IMR-90 (cell line): Measurements from ENCODE around the gene PSAPL1. TPM values are rescaled to one million over a fixed set of nuclear protein-coding genes. Genes with fewer than 3 reads are reported as not detected.

Experiments
- ATAC-seq: fragments of 200-7000 bp; cut with Tn5 transposase; 2 replicates; pipeline ENCODE4 v1.9.1; 2020; ENCODE audit warnings: low read depth, mild to moderate bottlenecking, moderate library complexity
- BruUV-seq: library from RNA; stranded (reverse); fragments of 400-500 nt; replicated peaks from 2 replicates; lab custom pipeline; 2021; lab: Mats Ljungman, UMichigan
- CTCF ChIA-PET: fragments of 300-600 bp; formaldehyde crosslinking; extraction: SDS; loops from one replicate; lab custom pipeline; 2021; ENCODE audit warnings: antibody characterized with exemption; lab: Yijun Ruan, JAX
- POLR2A ChIA-PET: fragments of 300-600 bp; sonication (Branson Sonifier 250); formaldehyde crosslinking; loops from one replicate; lab custom pipeline; 2022; ENCODE audit warnings: antibody characterized with exemption; ENCODE audit not compliant: unreplicated experiment; lab: Charles Lee
- DNase-seq: peaks from one replicate; pipeline ENCODE4 v3.0.0; 2013
- H2AFZ ChIP-seq: replicated peaks from 2 replicates; pipeline ENCODE3; 2013; ENCODE audit warnings: low read length, mild to moderate bottlenecking; ENCODE audit not compliant: poor library complexity
- H2AK5ac ChIP-seq: 2 replicates; pipeline ENCODE4 v1.6.1; 2013; ENCODE audit warnings: low read depth, low read length, inconsistent platforms
- H2AK9ac ChIP-seq: replicated peaks from 2 replicates; pipeline ENCODE3; 2013; ENCODE audit warnings: mild to moderate bottlenecking, low read depth, low read length, moderate library complexity; ENCODE audit not compliant: poor library complexity
- H2BK120ac ChIP-seq: 2 replicates; pipeline ENCODE4 v1.6.1; 2013; ENCODE audit warnings: low read depth, low read length, inconsistent platforms
- H2BK15ac ChIP-seq: 3 replicates; pipeline ENCODE4 v1.6.1; 2013; ENCODE audit warnings: low read depth, low read length, inconsistent platforms
- H2BK20ac ChIP-seq: 2 replicates; pipeline ENCODE4 v1.6.1; 2013; ENCODE audit warnings: low read depth, mild to moderate bottlenecking, inconsistent platforms, low read length, moderate library complexity
- H2BK5ac ChIP-seq: 2 replicates; pipeline ENCODE4 v1.6.1; 2013; ENCODE audit warnings: mild to moderate bottlenecking, low read depth, low read length, inconsistent platforms; ENCODE audit not compliant: poor library complexity, severe bottlenecking
- H3K14ac ChIP-seq: replicated peaks from 2 replicates; pipeline ENCODE4 v1.6.1; 2013; ENCODE audit warnings: low read depth, low read length, inconsistent platforms
- H3K18ac ChIP-seq: 2 replicates; pipeline ENCODE4 v1.6.1; 2013; ENCODE audit warnings: low read depth, low read length, control low read depth
- H3K23ac ChIP-seq: 2 replicates; pipeline ENCODE4 v1.6.1; 2013; ENCODE audit warnings: low read depth, low read length, inconsistent platforms
- H3K27ac ChIP-seq: 2 replicates; pipeline ENCODE4 v1.5.1; 2013; ENCODE audit warnings: mild to moderate bottlenecking, control low read depth, low read length; ENCODE audit not compliant: insufficient read depth
- H3K27me3 ChIP-seq: 2 replicates; pipeline ENCODE4 v1.6.1; 2013; ENCODE audit warnings: low read length; ENCODE audit not compliant: control insufficient read depth, insufficient read depth
- H3K36me3 ChIP-seq: 2 replicates; pipeline ENCODE4 v1.6.1; 2013; ENCODE audit warnings: low read length, mixed read lengths; ENCODE audit not compliant: control insufficient read depth, insufficient read depth
- H3K4ac ChIP-seq: 2 replicates; pipeline ENCODE4 v1.6.1; 2013; ENCODE audit warnings: low read depth, low read length, inconsistent platforms
- H3K4me1 ChIP-seq: 2 replicates; pipeline ENCODE4 v1.6.1; 2013; ENCODE audit warnings: low read length, mixed read lengths; ENCODE audit not compliant: control insufficient read depth, insufficient read depth
- H3K4me2 ChIP-seq: 2 replicates; pipeline ENCODE4 v1.6.1; 2013; ENCODE audit warnings: low read depth, mild to moderate bottlenecking, control low read depth, low read length, moderate library complexity
- H3K4me3 ChIP-seq: 2 replicates; pipeline ENCODE4 v1.5.1; 2013; ENCODE audit warnings: low read depth, mild to moderate bottlenecking, control low read depth, low read length, moderate library complexity; ENCODE audit not compliant: insufficient read depth
- H3K56ac ChIP-seq: 2 replicates; pipeline ENCODE4 v1.6.1; 2013; ENCODE audit warnings: low read length, inconsistent platforms; ENCODE audit not compliant: insufficient read depth; ENCODE audit errors: extremely low read depth
- H3K79me1 ChIP-seq, 2 experiments: 2 replicates each; pipeline ENCODE4 v1.6.1; 2013; ENCODE audit warnings: low read length in 2 of 2, inconsistent platforms in 1 of 2, low read depth in 1 of 2
- H3K9ac ChIP-seq: 2 replicates; pipeline ENCODE4 v1.6.1; 2013; ENCODE audit warnings: low read depth, low read length, control low read depth
- H3K9me1 ChIP-seq: 2 replicates; pipeline ENCODE4 v1.6.1; 2013; ENCODE audit warnings: low read length, inconsistent platforms; ENCODE audit not compliant: insufficient read depth
- H3K9me3 ChIP-seq: 2 replicates; pipeline ENCODE4 v1.6.1; 2013; ENCODE audit warnings: low read length; ENCODE audit not compliant: control insufficient read depth, insufficient read depth
- H4K20me1 ChIP-seq: 2 replicates; pipeline ENCODE4 v1.6.1; 2013; ENCODE audit warnings: low read length, inconsistent platforms; ENCODE audit not compliant: insufficient read depth
- H4K5ac ChIP-seq: 2 replicates; pipeline ENCODE4 v1.6.1; 2013; ENCODE audit warnings: mild to moderate bottlenecking, low read depth, low read length, control low read depth
- H4K8ac ChIP-seq, 2 experiments: 2 replicates each; pipeline ENCODE4 v1.6.1; 2013; ENCODE audit warnings: low read depth in 2 of 2, low read length in 2 of 2, control low read depth in 1 of 2, inconsistent platforms in 1 of 2
- H4K91ac ChIP-seq: 2 replicates; pipeline ENCODE4 v1.6.1; 2013; ENCODE audit warnings: low read depth, low read length, inconsistent platforms; ENCODE audit not compliant: insufficient read depth
- BHLHE40 ChIP-seq: fragments of 150-350 bp; IDR thresholded peaks from 2 replicates; pipeline ENCODE4 v1.6.1; 2016; ENCODE audit warnings: mild to moderate bottlenecking, low read depth, low read length
- CEBPB ChIP-seq: IDR thresholded peaks from 2 replicates; pipeline ENCODE4 v1.6.1; 2012; ENCODE audit warnings: low read depth, low read length, improper control_type of control experiment
- CHD1 ChIP-seq: IDR thresholded peaks from 2 replicates; pipeline ENCODE4 v1.6.1; 2012; ENCODE audit warnings: low read depth, low read length, improper control_type of control experiment
- FOS ChIP-seq: fragments of 150-350 bp; IDR thresholded peaks from 2 replicates; pipeline ENCODE4 v1.6.1; 2016; ENCODE audit warnings: low read depth, low read length
- MAFK ChIP-seq: IDR thresholded peaks from 2 replicates; pipeline ENCODE4 v1.6.1; 2012; ENCODE audit warnings: low read depth, low read length, improper control_type of control experiment
- MAZ ChIP-seq: IDR thresholded peaks from 2 replicates; pipeline ENCODE4 v1.6.1; 2012; ENCODE audit warnings: low read depth, mild to moderate bottlenecking, low read length, improper control_type of control experiment, moderate library complexity, borderline replicate concordance
- MXI1 ChIP-seq: IDR thresholded peaks from 2 replicates; pipeline ENCODE4 v1.6.1; 2012; ENCODE audit warnings: low read depth, mild to moderate bottlenecking, low read length, moderate library complexity, borderline replicate concordance
- NFE2L2 ChIP-seq: fragments of 150-350 bp; IDR thresholded peaks from 2 replicates; pipeline ENCODE4 v1.6.1; 2016; ENCODE audit warnings: low read depth, mild to moderate bottlenecking, low read length
- POLR2A ChIP-seq: IDR thresholded peaks from 2 replicates; pipeline ENCODE4 v1.6.1; 2012; ENCODE audit warnings: mild to moderate bottlenecking, low read depth, low read length
- RAD21 ChIP-seq: IDR thresholded peaks from 2 replicates; pipeline ENCODE4 v1.6.1; 2012; ENCODE audit warnings: low read length, improper control_type of control experiment
- RCOR1 ChIP-seq: IDR thresholded peaks from 2 replicates; pipeline ENCODE4 v1.6.1; 2012; ENCODE audit warnings: mild to moderate bottlenecking, low read length, improper control_type of control experiment; ENCODE audit not compliant: insufficient replicate concordance
- RFX5 ChIP-seq: IDR thresholded peaks from 2 replicates; pipeline ENCODE4 v1.8.0; 2012; ENCODE audit warnings: low read depth, mild to moderate bottlenecking, low read length, moderate library complexity
- SMC3 ChIP-seq: fragments of 150-350 bp; IDR thresholded peaks from 2 replicates; pipeline ENCODE4 v1.6.1; 2016; ENCODE audit warnings: low read depth, mild to moderate bottlenecking, antibody characterized with exemption, low read length, moderate library complexity
- WGBS, 2 experiments: methylation state at CpG; one replicate each; pipeline versions ENCODE4 v1.1.5 to v1.1.7; 2013; ENCODE audit warnings: missing lambda C conversion rate in 2 of 2; ENCODE audit not compliant: insufficient read length in 1 of 2; ENCODE audit errors: extremely low coverage in 2 of 2; 5-methylcytosine and 5-hydroxymethylcytosine counted together
- dilution Hi-C: fragments of 300-500 bp; cut with HindIII; formaldehyde crosslinking; loops from one replicate; pipeline ENCODE4 v1.14.3; 2018; ENCODE audit warnings: low sequenced_read_pairs; ENCODE audit not compliant: unreplicated experiment
- in situ Hi-C: fragments of 300-500 bp; cut with MboI; formaldehyde crosslinking; loops from 3 replicates; pipeline ENCODE4 v1.14.3; 2019; ENCODE audit warnings: low sequenced_read_pairs, inconsistent platforms, mixed read lengths
- intact Hi-C: fragments of 100-400 bp; cut with micrococcal nuclease; formaldehyde crosslinking; loops from 2 replicates; pipeline ENCODE4 v1.10.0; 2022
- polyA plus RNA-seq, 3 experiments: library from polyadenylated mRNA; depleted of rRNA; stranded (reverse); fragments of >200 nt; gene quantifications; 2 replicates each; pipeline ENCODE4 v1.2.3, GENCODE V29; 2012; ENCODE audit warnings: low replicate concordance in 1 of 3
- total RNA-seq: library from RNA; depleted of rRNA; stranded (reverse); fragments of >200 nt; gene quantifications from 2 replicates; pipeline ENCODE4 v1.2.3, GENCODE V29; 2012
- TF ChIP-seq, protein P1 (sequence below): fragments of 150-350 bp; IDR thresholded peaks from 2 replicates; pipeline ENCODE4 v1.6.1; 2016; ENCODE audit warnings: low read depth, mild to moderate bottlenecking, low read length, moderate library complexity, borderline replicate concordance
- TF ChIP-seq, protein P2 (sequence below): fragments of 150-350 bp; IDR thresholded peaks from 2 replicates; pipeline ENCODE4 v1.6.1; 2017; ENCODE audit warnings: mild to moderate bottlenecking, antibody characterized with exemption, low read length, low read depth
- TF ChIP-seq, protein P3 (sequence below): conservative IDR thresholded peaks from 2 replicates; pipeline ENCODE4 v1.5.1; 2012; ENCODE audit warnings: mild to moderate bottlenecking, low read depth, low read length, improper control_type of control experiment

PSAPL1 gene
- total and polyA plus RNA-seq, 2 of the 4 experiments (the other 2 are of a cell fraction): not detected

DNA sequence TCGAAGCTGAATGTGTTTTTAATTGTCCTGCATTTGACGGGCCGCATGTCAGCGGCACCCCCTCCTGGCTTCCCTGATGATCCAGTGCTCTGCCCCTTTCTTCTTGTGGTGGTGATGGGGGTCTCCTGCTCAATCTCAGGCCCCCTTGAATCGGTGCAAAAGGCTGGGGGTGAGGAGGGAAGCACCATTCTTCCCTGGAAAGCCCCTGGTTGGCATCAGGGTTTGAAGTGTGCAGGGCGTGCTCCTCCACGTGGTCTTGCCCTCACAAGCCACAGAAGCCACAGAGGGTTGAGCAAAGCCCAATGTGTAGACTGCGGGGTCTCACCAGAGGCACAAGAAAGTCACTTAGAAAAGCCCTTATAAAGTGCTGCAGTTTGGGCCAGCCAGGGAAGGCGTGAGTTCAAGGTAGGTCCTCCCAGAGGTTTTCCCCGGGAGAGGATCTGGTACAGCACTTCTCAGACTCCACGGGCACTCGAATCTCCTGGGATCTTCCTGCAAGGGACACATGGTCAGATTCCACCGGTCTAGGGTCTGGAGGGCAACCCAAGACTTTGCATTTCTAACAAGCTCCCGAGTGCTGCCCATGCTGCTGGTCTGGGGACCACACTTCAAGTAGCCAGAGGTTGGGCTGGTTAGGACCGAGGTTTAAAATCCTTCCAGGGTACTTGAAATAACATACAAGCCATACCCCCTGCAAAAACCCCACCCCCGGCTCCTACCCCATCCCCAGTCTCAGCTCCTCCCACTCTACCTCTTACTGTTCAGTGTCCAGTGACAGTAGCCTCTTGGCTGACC, 35.1 kb downstream of the PSAPL1 start:
- WGBS, 2 experiments: 67% methylated on average over 5 of the region's 16 CpGs; no CpG with 5 or more reads in 1 of the 2 experiments

More for the DNA sequence above, 35.1 kb downstream of the PSAPL1 start:
- peaks cover 42% of the 10 kb centered on the region for H3K27me3 ChIP-seq
- no peak overlapping the region for H2BK5ac ChIP-seq
- H3K14ac ChIP-seq: no peak overlapping the region
- no peak overlapping the region for H2BK20ac ChIP-seq
- H2AK5ac ChIP-seq: no peak overlapping the region
- no peak overlapping the region for H2AK9ac ChIP-seq
- ATAC-seq (no peak), DNase-seq (no peak)
- H3K27ac ChIP-seq: no peak overlapping the region
- POLR2A ChIA-PET: no interaction called here
- TF ChIP-seq, protein P1, sequence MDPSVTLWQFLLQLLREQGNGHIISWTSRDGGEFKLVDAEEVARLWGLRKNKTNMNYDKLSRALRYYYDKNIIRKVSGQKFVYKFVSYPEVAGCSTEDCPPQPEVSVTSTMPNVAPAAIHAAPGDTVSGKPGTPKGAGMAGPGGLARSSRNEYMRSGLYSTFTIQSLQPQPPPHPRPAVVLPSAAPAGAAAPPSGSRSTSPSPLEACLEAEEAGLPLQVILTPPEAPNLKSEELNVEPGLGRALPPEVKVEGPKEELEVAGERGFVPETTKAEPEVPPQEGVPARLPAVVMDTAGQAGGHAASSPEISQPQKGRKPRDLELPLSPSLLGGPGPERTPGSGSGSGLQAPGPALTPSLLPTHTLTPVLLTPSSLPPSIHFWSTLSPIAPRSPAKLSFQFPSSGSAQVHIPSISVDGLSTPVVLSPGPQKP: no peak
- TF ChIP-seq FOS (no peak), NFE2L2 (no peak), MAFK (no peak), SMC3 (no peak), MAZ (no peak), RFX5 (no peak), MXI1 (no peak), CEBPB (no peak), CHD1 (no peak), BHLHE40 (no peak), RCOR1 (no peak), POLR2A (no peak), RAD21 (no peak)
- TF ChIP-seq, protein P2, sequence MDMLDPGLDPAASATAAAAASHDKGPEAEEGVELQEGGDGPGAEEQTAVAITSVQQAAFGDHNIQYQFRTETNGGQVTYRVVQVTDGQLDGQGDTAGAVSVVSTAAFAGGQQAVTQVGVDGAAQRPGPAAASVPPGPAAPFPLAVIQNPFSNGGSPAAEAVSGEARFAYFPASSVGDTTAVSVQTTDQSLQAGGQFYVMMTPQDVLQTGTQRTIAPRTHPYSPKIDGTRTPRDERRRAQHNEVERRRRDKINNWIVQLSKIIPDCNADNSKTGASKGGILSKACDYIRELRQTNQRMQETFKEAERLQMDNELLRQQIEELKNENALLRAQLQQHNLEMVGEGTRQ: no peak
- TF ChIP-seq, protein P3, sequence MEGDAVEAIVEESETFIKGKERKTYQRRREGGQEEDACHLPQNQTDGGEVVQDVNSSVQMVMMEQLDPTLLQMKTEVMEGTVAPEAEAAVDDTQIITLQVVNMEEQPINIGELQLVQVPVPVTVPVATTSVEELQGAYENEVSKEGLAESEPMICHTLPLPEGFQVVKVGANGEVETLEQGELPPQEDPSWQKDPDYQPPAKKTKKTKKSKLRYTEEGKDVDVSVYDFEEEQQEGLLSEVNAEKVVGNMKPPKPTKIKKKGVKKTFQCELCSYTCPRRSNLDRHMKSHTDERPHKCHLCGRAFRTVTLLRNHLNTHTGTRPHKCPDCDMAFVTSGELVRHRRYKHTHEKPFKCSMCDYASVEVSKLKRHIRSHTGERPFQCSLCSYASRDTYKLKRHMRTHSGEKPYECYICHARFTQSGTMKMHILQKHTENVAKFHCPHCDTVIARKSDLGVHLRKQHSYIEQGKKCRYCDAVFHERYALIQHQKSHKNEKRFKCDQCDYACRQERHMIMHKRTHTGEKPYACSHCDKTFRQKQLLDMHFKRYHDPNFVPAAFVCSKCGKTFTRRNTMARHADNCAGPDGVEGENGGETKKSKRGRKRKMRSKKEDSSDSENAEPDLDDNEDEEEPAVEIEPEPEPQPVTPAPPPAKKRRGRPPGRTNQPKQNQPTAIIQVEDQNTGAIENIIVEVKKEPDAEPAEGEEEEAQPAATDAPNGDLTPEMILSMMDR: no peak
- no peak overlapping the region for H2BK15ac ChIP-seq
- intact Hi-C loops: no loop called here
- no peak overlapping the region for H3K4ac ChIP-seq
- H3K36me3 ChIP-seq: no peaks in the 10 kb centered on the region
- H3K9me1 ChIP-seq: no peaks in the 10 kb centered on the region
- in situ Hi-C loops: no loop called here
- no peak overlapping the region for H3K56ac ChIP-seq
- H3K4me2 ChIP-seq: no peak overlapping the region
- H3K79me1 ChIP-seq: no peaks in the 10 kb centered on the region
- H3K4me1 ChIP-seq: no peaks in the 10 kb centered on the region
- no peak overlapping the region for H3K18ac ChIP-seq
- BruUV-seq: no TSS peak
- H4K91ac ChIP-seq: no peak overlapping the region
- no peak overlapping the region for H3K23ac ChIP-seq
- H3K9me3 ChIP-seq: no peaks in the 10 kb centered on the region
- no peaks in the 10 kb centered on the region for H4K20me1 ChIP-seq
- no peak overlapping the region for H2BK120ac ChIP-seq
- H3K9ac ChIP-seq: no peak overlapping the region
- CTCF ChIA-PET: no interaction called here
- H4K5ac ChIP-seq: no peak overlapping the region
- H2AFZ ChIP-seq: no peak overlapping the region
- no peak overlapping the region for H4K8ac ChIP-seq
- H3K4me3 ChIP-seq: no peak overlapping the region
- dilution Hi-C loops: no loop called here
